Endothelial cell of umbilical vein (primary cell): ENCODE results near the gene TRAF3. TPM values are rescaled to one million over a fixed set of nuclear protein-coding genes. Genes with fewer than 3 reads are reported as not detected.

ENCODE experiments used
- BruUV-seq: library from RNA; stranded (reverse); fragments of 400-500 nt; replicated peaks from 2 replicates; lab custom pipeline; 2021; lab: Mats Ljungman, UMichigan
- CTCF ChIA-PET: fragments of 300-600, 350-600 bp; sonication (Branson Sonifier 250); formaldehyde crosslinking; loops from one replicate; lab custom pipeline; 2021; ENCODE audit warnings: antibody characterized with exemption, inconsistent platforms; lab: Charles Lee
- POLR2A ChIA-PET: fragments of 300-600, 350-600 bp; sonication (Branson Sonifier 250); formaldehyde crosslinking; loops from one replicate; lab custom pipeline; 2021; ENCODE audit warnings: antibody characterized with exemption, inconsistent platforms; lab: Charles Lee
- DNase-seq: peaks from one replicate; pipeline ENCODE4 v3.0.0-alpha.2; 2011; ENCODE audit warnings: low read depth, low spot score
- FAIRE-seq: peaks from 2 replicates; lab custom pipeline; 2011; peaks lifted over from hg19 to GRCh38; lab: Jason Lieb, UNC
- H2AFZ ChIP-seq: 2 replicates; pipeline ENCODE4 v1.6.0; 2012; ENCODE audit warnings: low read depth, low read length, control low read depth, inconsistent platforms
- H3K27ac ChIP-seq: 2 replicates; pipeline ENCODE4 v1.5.1; 2011; ENCODE audit warnings: low read depth, mild to moderate bottlenecking, control low read depth, low read length, moderate library complexity; ENCODE audit not compliant: insufficient read depth
- H3K27me3 ChIP-seq, 2 experiments: 2 replicates each; pipeline versions ENCODE4 v1.6.0 to v1.6.1; 2011; ENCODE audit warnings: low read length in 2 of 2, mixed read lengths in 1 of 2; ENCODE audit not compliant: control insufficient read depth in 2 of 2, insufficient read depth in 2 of 2
- H3K36me3 ChIP-seq, 2 experiments: 2 replicates in 1 of 2; 3 replicates in 1 of 2; pipeline ENCODE4 v1.5.1; 2011; ENCODE audit warnings: low read length in 2 of 2, mild to moderate bottlenecking in 1 of 2, moderate library complexity in 1 of 2; ENCODE audit not compliant: control insufficient read depth in 2 of 2, insufficient read depth in 2 of 2; ENCODE audit errors: extremely low read depth in 1 of 2
- H3K4me1 ChIP-seq: 3 replicates; pipeline ENCODE4 v1.5.1; 2011; ENCODE audit warnings: mild to moderate bottlenecking, low read length; ENCODE audit not compliant: control insufficient read depth, insufficient read depth; ENCODE audit errors: extremely low read depth
- H3K4me2 ChIP-seq: 2 replicates; pipeline ENCODE4 v1.6.1; 2011; ENCODE audit warnings: low read length, control low read depth, mixed read lengths; ENCODE audit not compliant: insufficient read depth
- H3K4me3 ChIP-seq, 3 experiments: fragments of 200-600 bp in 1 of 3; sonication (generic), shearing (Covaris generic) in 1 of 3; replicated peaks in 1 of 3; 2 replicates each; pipeline ENCODE4 v1.5.1; 2011 to 2016; ENCODE audit warnings: control low read depth in 3 of 3, low read length in 3 of 3, mild to moderate bottlenecking in 2 of 3, inconsistent platforms in 1 of 3, low read depth in 1 of 3, moderate library complexity in 1 of 3; ENCODE audit not compliant: insufficient read depth in 1 of 3
- H3K79me2 ChIP-seq: 2 replicates; pipeline ENCODE4 v1.6.0; 2012; ENCODE audit warnings: low read length, inconsistent platforms; ENCODE audit not compliant: control insufficient read depth, insufficient read depth
- H3K9ac ChIP-seq: replicated peaks from 2 replicates; pipeline ENCODE3; 2011; ENCODE audit warnings: low read length, control low read depth; ENCODE audit not compliant: insufficient read depth; ENCODE audit errors: extremely low read depth
- H3K9me1 ChIP-seq: replicated peaks from 3 replicates; pipeline ENCODE4 v1.6.0; 2011; ENCODE audit warnings: mild to moderate bottlenecking, low read length; ENCODE audit not compliant: control insufficient read depth, insufficient read depth; ENCODE audit errors: extremely low read depth
- H3K9me3 ChIP-seq: replicated peaks from 2 replicates; pipeline ENCODE4 v1.5.1; 2012; ENCODE audit warnings: low read length, inconsistent platforms; ENCODE audit not compliant: control insufficient read depth, insufficient read depth
- H4K20me1 ChIP-seq: replicated peaks from 2 replicates; pipeline ENCODE3; 2011; ENCODE audit warnings: mild to moderate bottlenecking, low read length; ENCODE audit not compliant: control insufficient read depth, insufficient read depth; ENCODE audit errors: extremely low read depth
- EZH2 ChIP-seq: IDR thresholded peaks from 2 replicates; pipeline ENCODE4 v1.6.1; 2012; ENCODE audit warnings: borderline replicate concordance, low read depth, mild to moderate bottlenecking, moderate library complexity, low read length, inconsistent platforms; ENCODE audit not compliant: severe bottlenecking
- FOS ChIP-seq: IDR thresholded peaks from 2 replicates; pipeline ENCODE4 v1.6.1; 2011; ENCODE audit warnings: mild to moderate bottlenecking, low read length, moderate library complexity, borderline replicate concordance; ENCODE audit not compliant: insufficient read depth
- GATA2 ChIP-seq: IDR thresholded peaks from 2 replicates; pipeline ENCODE4 v1.7.0; 2011; ENCODE audit warnings: low read depth, mild to moderate bottlenecking, moderate library complexity, mixed read lengths, low read length; ENCODE audit not compliant: insufficient read length, insufficient read depth
- JUN ChIP-seq: IDR thresholded peaks from 2 replicates; pipeline ENCODE4 v1.6.1; 2011; ENCODE audit warnings: borderline replicate concordance, low read depth; ENCODE audit not compliant: insufficient read length, insufficient read depth
- MYC ChIP-seq: IDR thresholded peaks from one replicate; pipeline ENCODE4 v1.6.1; 2011; ENCODE audit warnings: mild to moderate bottlenecking, low read depth, low read length
- POLR2A ChIP-seq: IDR thresholded peaks from 2 replicates; pipeline ENCODE4 v1.6.1; 2012; ENCODE audit warnings: low read depth, mild to moderate bottlenecking, control low read depth, low read length
- POLR2AphosphoS5 ChIP-seq: IDR thresholded peaks from 2 replicates; pipeline ENCODE4 v1.6.1; 2012; ENCODE audit warnings: low read depth, mild to moderate bottlenecking, control low read depth, low read length, moderate library complexity; ENCODE audit not compliant: insufficient read depth
- dilution Hi-C: fragments of 300-500 bp; cut with MboI; formaldehyde crosslinking; loops from one replicate; pipeline ENCODE4 v1.15.0; 2019; ENCODE audit warnings: low sequenced_read_pairs; ENCODE audit not compliant: extremely low pct_ligation_motif_present
- intact Hi-C: fragments of 100-400 bp; cut with micrococcal nuclease; formaldehyde crosslinking; loops from one replicate; pipeline ENCODE4 v1.10.0; 2022
- polyA plus RNA-seq, 4 experiments: library from polyadenylated mRNA; depleted of rRNA in 3 of 4; stranded (reverse) in 3 of 4; unstranded in 1 of 4; fragments of >200 nt; gene quantifications; 2 replicates each; pipeline versions ENCODE4 v1.2.1 to v1.2.3, GENCODE V29; 2011 to 2012; ENCODE audit warnings: missing spikeins in 1 of 4
- small RNA-seq: library from RNA; depleted of rRNA; stranded (forward); fragments of <200 nt; gene quantifications from one replicate; pipeline ENCODE3, GENCODE V24; 2012; ENCODE audit warnings: low replicate concordance, low read depth; ENCODE audit not compliant: insufficient read depth, insufficient read length
- total RNA-seq: library from RNA; stranded (reverse); gene quantifications from 2 replicates; pipeline ENCODE4 v1.2.3, GENCODE V29; 2021
- TF ChIP-seq, protein P1 (sequence below): IDR thresholded peaks from 2 replicates; pipeline ENCODE4 v1.6.1; 2011; ENCODE audit not compliant: insufficient read depth, insufficient read length

TRAF3 gene
- total and polyA plus RNA-seq, 2 donors (not counting 3 experiments of a cell fraction or from before 2014, with no cell fraction given): 14.4 to 27.6 TPM

DNA sequence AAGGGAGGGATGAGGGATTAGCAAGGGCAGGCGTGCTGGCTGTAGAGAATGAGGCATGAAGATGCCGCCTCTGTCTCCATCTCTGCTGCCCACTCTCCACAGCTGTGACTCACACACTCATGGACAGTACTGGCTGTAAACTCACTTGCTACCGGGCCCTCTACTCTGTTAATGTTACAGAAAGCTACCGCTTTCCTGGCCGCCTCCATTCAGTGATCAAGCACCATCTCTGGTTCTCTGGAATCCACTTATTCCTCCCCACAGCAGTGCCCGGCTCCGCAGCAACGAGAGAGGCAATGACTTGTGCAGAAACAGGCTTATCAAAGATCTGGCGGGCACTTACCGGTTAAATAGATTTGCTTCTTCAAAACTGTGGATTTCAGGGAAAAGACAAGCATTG lies 180.0 kb downstream of the TRAF3 start:
- Histone ChIP-seq H3K9me3 (no peaks in the 10 kb centered on the region), H3K4me1 (no peaks in the 10 kb centered on the region), H3K9ac (no peak overlapping the region), H3K4me2 (no peak overlapping the region), H3K9me1 (no peaks in the 10 kb centered on the region), H2AFZ (no peak overlapping the region), H3K36me3 (peaks cover 21 to 52% of the 10 kb centered on the region in 2 experiments), H3K4me3 (no peak overlapping the region), H3K79me2 (no peaks in the 10 kb centered on the region), H3K27me3 (no peaks in the 10 kb centered on the region), H3K27ac (no peak overlapping the region), H4K20me1 (no peaks in the 10 kb centered on the region)
- no TSS peak for BruUV-seq
- POLR2A ChIA-PET: no interaction called here
- no peak for TF ChIP-seq FOS
- no peak for TF ChIP-seq EZH2
- no peak for TF ChIP-seq JUN
- TF ChIP-seq, protein P1, sequence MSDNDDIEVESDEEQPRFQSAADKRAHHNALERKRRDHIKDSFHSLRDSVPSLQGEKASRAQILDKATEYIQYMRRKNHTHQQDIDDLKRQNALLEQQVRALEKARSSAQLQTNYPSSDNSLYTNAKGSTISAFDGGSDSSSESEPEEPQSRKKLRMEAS: no peak
- TF ChIP-seq MYC: no peak
- no peak for TF ChIP-seq GATA2
- intact Hi-C loops: no loop called here
- FAIRE-seq (no peak), DNase-seq (no peak)
- dilution Hi-C loops: no loop called here
- CTCF ChIA-PET: no interaction called here

DNA sequence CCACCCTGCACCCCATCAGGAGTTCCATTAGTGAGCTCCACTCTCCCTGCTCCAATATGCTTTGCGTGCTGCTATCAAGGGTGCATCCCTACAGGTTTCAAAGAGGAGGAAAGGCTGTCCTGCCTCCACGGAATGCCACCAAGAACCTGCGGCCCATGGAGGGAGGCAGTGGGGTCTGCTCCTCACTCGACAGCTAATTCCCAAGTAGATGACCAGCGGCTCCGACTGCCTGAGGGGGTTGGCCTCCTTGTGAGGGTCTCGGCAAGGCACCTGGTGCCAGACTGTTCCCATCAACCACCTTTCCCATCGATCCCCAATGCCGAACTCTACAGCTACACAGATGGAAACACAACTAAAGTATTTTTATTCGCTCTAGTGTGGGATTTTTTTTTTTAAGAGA lies 181.2 kb downstream of the TRAF3 start:
- Histone ChIP-seq H3K36me3 (peaks cover 18 to 46% of the 10 kb centered on the region in 2 experiments), H3K27me3 (no peaks in the 10 kb centered on the region), H3K4me2 (no peak overlapping the region), H3K9ac (no peak overlapping the region), H3K4me1 (no peaks in the 10 kb centered on the region), H3K79me2 (no peaks in the 10 kb centered on the region), H3K9me1 (no peaks in the 10 kb centered on the region), H3K4me3 (no peak overlapping the region), H2AFZ (no peak overlapping the region), H3K27ac (no peak overlapping the region), H3K9me3 (no peaks in the 10 kb centered on the region), H4K20me1 (no peaks in the 10 kb centered on the region)
- ChIA-PET POLR2A (no interaction called here), CTCF (interaction anchor here (0.6 kb wide), 1 partner anchor 14 kb away, joined by 3 read pairs; no protein-coding TSS in a partner anchor)
- no TSS peak for BruUV-seq
- dilution Hi-C loops (no loop called here), intact Hi-C loops (no loop called here)
- no peak for FAIRE-seq
- DNase-seq: no peak
- TF ChIP-seq FOS: no peak
- no peak for TF ChIP-seq EZH2
- no peak for TF ChIP-seq POLR2AphosphoS5
- TF ChIP-seq POLR2A: no peak
- TF ChIP-seq MYC: no peak
- TF ChIP-seq GATA2: no peak
- TF ChIP-seq, protein P1: no peak

Small RNA genes lying within 50 kb of the gene (small RNA-seq; reads per million reads assigned to genes)
- not detected for gene RNU6-1316P

Other genes with a start within 250 kb of the TRAF3 start
- 31.8 and 32.2 TPM in 2 replicates for gene RCOR1, start 184.8 kb upstream of the TRAF3 start, total RNA-seq
- 12.9 and 15.6 TPM in 2 replicates for gene RCOR1, start 184.8 kb upstream of the TRAF3 start, polyA plus RNA-seq
- gene AMN, start 145.2 kb downstream of the TRAF3 start, total RNA-seq: not detected in 2 replicates
- gene AMN, start 145.2 kb downstream of the TRAF3 start, polyA plus RNA-seq: 0.03 and 0.05 TPM in 2 replicates